ENCODE results near the gene SF3A2.
A peak's percentile ranks its signal among the peaks of the same experiment; 100 is the strongest.

Gene SF3A2

GRCh38 chr19:2268480-2268830, 31.8 kb downstream of the SF3A2 start:
- Histone ChIP-seq H3K27ac (ENCODE audit: low read depth, low read length) (no peak overlapping the region), H3K9ac (ENCODE audit: low read depth in 1 of 2, low read length in 2 of 2) (peak overlapping the region in 1 of 2 donors; percentile 78), H3K4me3 (ENCODE audit: low read depth in 1 of 2, low read length in 2 of 2) (peak overlapping the region in 1 of 2 donors; percentile 72), H3K9me3 (ENCODE audit: control insufficient read depth in 1 of 2, low read length in 2 of 2) (no peaks in the 10 kb centered on the region), H3K27me3 (ENCODE audit: control insufficient read depth in 1 of 2, insufficient read depth in 2 of 2, low read length in 2 of 2) (no peaks in the 10 kb centered on the region), H3K4me1 (ENCODE audit: control insufficient read depth in 1 of 2, insufficient read depth in 2 of 2, low read length in 2 of 2) (peaks cover 22 to 26% of the 10 kb centered on the region in 2 donors), H3K36me3 (ENCODE audit: control insufficient read depth in 1 of 2, insufficient read depth in 2 of 2, low read length in 2 of 2) (peaks cover 7 to 12% of the 10 kb centered on the region in 2 donors)

DNA sequence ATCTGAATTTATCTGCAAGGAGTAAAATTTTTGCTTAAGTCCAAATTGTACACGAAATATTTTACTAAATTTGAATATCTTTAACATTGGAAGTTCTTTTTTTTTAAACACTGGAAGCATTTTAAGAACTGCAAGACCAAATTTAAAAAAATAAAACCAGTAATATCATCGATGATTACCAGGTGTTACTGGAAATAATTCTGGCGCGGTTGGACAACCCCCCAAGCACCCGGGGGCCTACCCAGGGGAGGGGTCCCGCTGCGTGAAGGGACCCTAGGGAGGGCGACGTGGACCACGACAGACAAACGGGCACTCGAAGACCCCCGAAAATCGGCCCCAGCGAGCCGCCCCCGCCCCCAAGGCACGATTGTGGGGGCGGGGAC, 32.2 kb downstream of the SF3A2 start:
- H3K4me3 ChIP-seq (ENCODE audit: low read depth in 1 of 2, low read length in 2 of 2), result peak overlapping the region; percentile 72 to 77
- H3K36me3 ChIP-seq (ENCODE audit: control insufficient read depth in 1 of 2, insufficient read depth in 2 of 2, low read length in 2 of 2), result peaks cover 7 to 13% of the 10 kb centered on the region in 2 donors
- no peaks in the 10 kb centered on the region for H3K27me3 ChIP-seq (ENCODE audit: control insufficient read depth in 1 of 2, insufficient read depth in 2 of 2, low read length in 2 of 2)
- peak overlapping the region; percentile 72 to 78 for H3K9ac ChIP-seq (ENCODE audit: low read depth in 1 of 2, low read length in 2 of 2)
- peaks cover 24 to 30% of the 10 kb centered on the region in 2 donors for H3K4me1 ChIP-seq (ENCODE audit: control insufficient read depth in 1 of 2, insufficient read depth in 2 of 2, low read length in 2 of 2)
- peak overlapping the region; percentile 50 for H3K27ac ChIP-seq (ENCODE audit: low read depth, low read length)
- H3K9me3 ChIP-seq (ENCODE audit: control insufficient read depth in 1 of 2, low read length in 2 of 2), result no peaks in the 10 kb centered on the region

DNA sequence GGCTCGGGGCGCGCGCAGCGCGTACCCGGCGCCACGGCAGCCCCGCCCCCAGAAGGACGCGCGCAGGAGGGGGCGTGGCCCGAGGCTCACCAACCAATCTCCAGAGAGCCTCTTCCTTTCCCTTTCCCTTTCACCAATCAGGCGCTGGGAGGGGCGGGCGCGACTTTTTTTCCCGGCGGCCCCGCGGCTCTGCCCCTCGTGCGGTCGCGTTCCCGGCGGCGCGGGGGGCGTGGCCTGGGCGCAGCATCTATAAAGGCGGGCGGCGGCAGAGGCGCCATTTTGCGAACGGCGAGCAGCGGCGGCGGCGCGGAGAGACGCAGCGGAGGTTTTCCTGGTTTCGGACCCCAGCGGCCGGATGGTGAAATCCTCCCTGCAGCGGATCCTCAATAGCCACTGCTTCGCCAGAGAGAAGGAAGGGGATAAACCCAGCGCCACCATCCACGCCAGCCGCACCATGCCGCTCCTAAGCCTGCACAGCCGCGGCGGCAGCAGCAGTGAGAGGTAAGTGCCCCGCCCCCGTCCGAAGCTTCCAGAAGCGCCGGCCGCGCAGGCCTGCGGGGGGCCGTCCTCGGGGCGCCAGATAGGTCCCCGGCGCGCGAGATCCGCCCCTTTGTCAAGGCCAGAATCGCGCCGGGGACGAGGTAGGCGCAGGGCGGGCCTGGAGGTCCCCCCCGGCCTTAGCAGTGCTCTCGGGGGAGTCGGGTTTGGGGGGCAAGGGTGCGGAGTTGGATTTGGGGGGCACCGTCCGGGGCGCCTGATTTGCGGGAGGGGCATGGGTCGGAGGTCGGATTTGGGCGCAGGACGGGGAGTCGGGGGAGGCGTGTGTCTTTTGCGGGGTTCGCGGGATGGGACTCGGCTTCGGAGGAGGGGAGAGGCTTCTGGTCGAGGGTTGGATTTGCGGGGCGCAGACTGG, 32.9 kb downstream of the SF3A2 start:
- peak overlapping the region; percentile 96 for H3K27ac ChIP-seq (ENCODE audit: low read depth, low read length)
- no peaks in the 10 kb centered on the region for H3K9me3 ChIP-seq (ENCODE audit: control insufficient read depth in 1 of 2, low read length in 2 of 2)
- peaks cover 30 to 35% of the 10 kb centered on the region in 2 donors for H3K4me1 ChIP-seq (ENCODE audit: control insufficient read depth in 1 of 2, insufficient read depth in 2 of 2, low read length in 2 of 2)
- H3K9ac ChIP-seq (ENCODE audit: low read depth in 1 of 2, low read length in 2 of 2), result peak overlapping the region; percentile 95 to 97
- no peaks in the 10 kb centered on the region for H3K27me3 ChIP-seq (ENCODE audit: control insufficient read depth in 1 of 2, insufficient read depth in 2 of 2, low read length in 2 of 2)
- H3K36me3 ChIP-seq (ENCODE audit: control insufficient read depth in 1 of 2, insufficient read depth in 2 of 2, low read length in 2 of 2), result peaks cover 7 to 13% of the 10 kb centered on the region in 2 donors
- H3K4me3 ChIP-seq (ENCODE audit: low read depth in 1 of 2, low read length in 2 of 2), result peak overlapping the region; percentile 86 to 87

GRCh38 chr19:2270157-2270422, 33.5 kb downstream of the SF3A2 start:
- Histone ChIP-seq H3K27ac (ENCODE audit: low read depth, low read length) (peak overlapping the region; percentile 96), H3K9ac (ENCODE audit: low read depth in 1 of 2, low read length in 2 of 2) (peak overlapping the region; percentile 95 to 97), H3K9me3 (ENCODE audit: control insufficient read depth in 1 of 2, low read length in 2 of 2) (no peaks in the 10 kb centered on the region), H3K4me1 (ENCODE audit: control insufficient read depth in 1 of 2, insufficient read depth in 2 of 2, low read length in 2 of 2) (peaks cover 34 to 37% of the 10 kb centered on the region in 2 donors), H3K27me3 (ENCODE audit: control insufficient read depth in 1 of 2, insufficient read depth in 2 of 2, low read length in 2 of 2) (no peaks in the 10 kb centered on the region), H3K4me3 (ENCODE audit: low read depth in 1 of 2, low read length in 2 of 2) (peak overlapping the region; percentile 86 to 87), H3K36me3 (ENCODE audit: control insufficient read depth in 1 of 2, insufficient read depth in 2 of 2, low read length in 2 of 2) (peaks cover 7 to 13% of the 10 kb centered on the region in 2 donors)

- Histone ChIP-seq H3K4me3 (ENCODE audit: low read depth in 1 of 2, low read length in 2 of 2) (peak overlapping the region; percentile 86 to 87), H3K9ac (ENCODE audit: low read depth in 1 of 2, low read length in 2 of 2) (peak overlapping the region; percentile 95 to 97), H3K4me1 (ENCODE audit: control insufficient read depth in 1 of 2, insufficient read depth in 2 of 2, low read length in 2 of 2) (peaks cover 39 to 42% of the 10 kb centered on the region in 2 donors)
Observed at GRCh38 chr19:2270423-2271233, 34.0 kb downstream of the SF3A2 start.

DNA sequence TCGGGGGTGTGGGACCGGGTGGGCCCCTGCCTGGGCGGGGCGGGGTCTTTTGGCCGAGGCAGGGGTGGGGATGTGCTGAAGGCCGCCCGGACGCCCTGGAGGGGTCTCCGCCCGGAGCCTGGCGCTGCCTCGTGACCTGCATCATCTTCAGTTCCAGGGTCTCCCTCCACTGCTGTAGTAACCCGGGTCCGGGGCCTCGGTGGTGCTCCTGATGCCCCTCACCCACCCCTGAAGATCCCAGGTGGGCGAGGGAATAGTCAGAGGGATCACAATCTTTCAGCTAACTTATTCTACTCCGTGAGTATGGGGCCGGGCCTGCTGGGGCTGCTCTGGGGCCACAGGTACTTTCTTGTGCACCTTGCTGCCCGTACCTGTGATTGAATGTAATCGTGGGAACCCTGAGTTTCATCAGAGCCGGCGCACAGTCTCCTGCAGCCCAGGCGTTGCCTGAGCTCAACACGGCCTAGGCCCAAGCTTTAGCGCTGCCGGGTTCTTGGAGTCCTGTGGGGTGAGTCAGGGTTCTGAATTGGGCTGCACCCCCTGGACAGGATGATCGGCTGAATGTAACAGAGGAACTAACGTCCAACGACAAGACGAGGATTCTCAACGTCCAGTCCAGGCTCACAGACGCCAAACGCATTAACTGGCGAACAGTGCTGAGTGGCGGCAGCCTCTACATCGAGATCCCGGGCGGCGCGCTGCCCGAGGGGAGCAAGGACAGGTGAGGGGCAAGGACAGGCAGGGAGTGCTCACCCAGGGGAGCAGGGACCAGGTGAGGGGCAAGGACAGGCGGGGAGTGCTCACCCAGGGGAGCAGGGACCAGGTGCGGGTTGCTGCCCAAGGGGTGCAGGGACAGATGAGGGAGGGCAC, 34.8 kb downstream of the SF3A2 start:
- H3K27me3 ChIP-seq (ENCODE audit: control insufficient read depth in 1 of 2, insufficient read depth in 2 of 2, low read length in 2 of 2), result no peaks in the 10 kb centered on the region
- peaks cover 39 to 44% of the 10 kb centered on the region in 2 donors for H3K4me1 ChIP-seq (ENCODE audit: control insufficient read depth in 1 of 2, insufficient read depth in 2 of 2, low read length in 2 of 2)

More at GRCh38 chr19:2270423-2271233, 34.0 kb downstream of the SF3A2 start:
- Histone ChIP-seq H3K27me3 (ENCODE audit: control insufficient read depth in 1 of 2, insufficient read depth in 2 of 2, low read length in 2 of 2) (no peaks in the 10 kb centered on the region), H3K27ac (ENCODE audit: low read depth, low read length) (peak overlapping the region; percentile 96), H3K9me3 (ENCODE audit: control insufficient read depth in 1 of 2, low read length in 2 of 2) (no peaks in the 10 kb centered on the region), H3K36me3 (ENCODE audit: control insufficient read depth in 1 of 2, insufficient read depth in 2 of 2, low read length in 2 of 2) (peaks cover 7 to 17% of the 10 kb centered on the region in 2 donors)

GRCh38 chr19:2273356-2274184, 36.9 kb downstream of the SF3A2 start:
- Histone ChIP-seq H3K9me3 (ENCODE audit: control insufficient read depth in 1 of 2, low read length in 2 of 2) (no peaks in the 10 kb centered on the region), H3K4me1 (ENCODE audit: control insufficient read depth in 1 of 2, insufficient read depth in 2 of 2, low read length in 2 of 2) (peaks cover 34 to 41% of the 10 kb centered on the region in 2 donors), H3K9ac (ENCODE audit: low read depth in 1 of 2, low read length in 2 of 2) (peak overlapping the region; percentile 6 to 54), H3K4me3 (ENCODE audit: low read depth in 1 of 2, low read length in 2 of 2) (peak overlapping the region; percentile 43 to 55), H3K27me3 (ENCODE audit: control insufficient read depth in 1 of 2, insufficient read depth in 2 of 2, low read length in 2 of 2) (no peaks in the 10 kb centered on the region), H3K36me3 (ENCODE audit: control insufficient read depth in 1 of 2, insufficient read depth in 2 of 2, low read length in 2 of 2) (peaks cover 7 to 17% of the 10 kb centered on the region in 2 donors), H3K27ac (ENCODE audit: low read depth, low read length) (peak overlapping the region; percentile 73)

More for the DNA sequence above, 34.8 kb downstream of the SF3A2 start:
- Histone ChIP-seq H3K36me3 (ENCODE audit: control insufficient read depth in 1 of 2, insufficient read depth in 2 of 2, low read length in 2 of 2) (peaks cover 7 to 17% of the 10 kb centered on the region in 2 donors), H3K4me3 (ENCODE audit: low read depth in 1 of 2, low read length in 2 of 2) (peak overlapping the region; percentile 86 to 87), H3K27ac (ENCODE audit: low read depth, low read length) (peak overlapping the region; percentile 96), H3K9ac (ENCODE audit: low read depth in 1 of 2, low read length in 2 of 2) (peak overlapping the region; percentile 84 to 95), H3K9me3 (ENCODE audit: control insufficient read depth in 1 of 2, low read length in 2 of 2) (no peaks in the 10 kb centered on the region)

DNA sequence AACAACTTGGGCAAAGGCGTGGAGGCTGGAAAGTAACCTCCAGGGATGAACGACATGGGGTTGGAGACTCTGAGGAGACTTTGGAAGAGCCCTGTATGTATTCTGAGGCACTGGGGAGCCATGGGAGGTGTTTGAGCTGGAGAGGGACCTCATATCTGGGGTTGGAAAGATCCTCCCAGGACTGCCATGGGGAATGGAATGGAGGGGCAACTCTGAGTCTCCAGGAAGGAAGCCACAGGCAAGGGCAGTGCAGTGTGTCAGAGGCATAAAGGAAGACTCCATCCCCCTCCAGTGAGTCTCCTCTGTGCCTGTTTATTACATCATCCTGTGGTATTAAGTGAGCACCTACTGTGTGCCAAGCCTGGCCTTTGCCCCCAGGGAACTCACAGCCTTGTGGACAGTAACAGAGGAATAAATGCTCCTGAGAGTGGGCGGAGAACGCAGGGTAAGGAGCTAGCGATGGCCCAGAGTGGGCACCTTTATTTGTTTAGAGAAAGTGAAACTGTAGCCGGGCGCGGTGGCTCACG, 37.6 kb downstream of the SF3A2 start:
- H3K4me1 ChIP-seq (ENCODE audit: control insufficient read depth in 1 of 2, insufficient read depth in 2 of 2, low read length in 2 of 2), result peaks cover 34 to 41% of the 10 kb centered on the region in 2 donors
- peaks cover 7 to 17% of the 10 kb centered on the region in 2 donors for H3K36me3 ChIP-seq (ENCODE audit: control insufficient read depth in 1 of 2, insufficient read depth in 2 of 2, low read length in 2 of 2)
- no peaks in the 10 kb centered on the region for H3K9me3 ChIP-seq (ENCODE audit: control insufficient read depth in 1 of 2, low read length in 2 of 2)
- H3K9ac ChIP-seq (ENCODE audit: low read depth in 1 of 2, low read length in 2 of 2), result peak overlapping the region in 1 of 2 donors; percentile 44
- H3K27ac ChIP-seq (ENCODE audit: low read depth, low read length), result no peak overlapping the region
- no peaks in the 10 kb centered on the region for H3K27me3 ChIP-seq (ENCODE audit: control insufficient read depth in 1 of 2, insufficient read depth in 2 of 2, low read length in 2 of 2)
- peak overlapping the region in 1 of 2 donors; percentile 37 for H3K4me3 ChIP-seq (ENCODE audit: low read depth in 1 of 2, low read length in 2 of 2)
